ENCODE measurements around the gene RASGRP1.

RASGRP1 gene

GRCh38 chr15:38576261-38576660 lies 11.6 kb upstream of the RASGRP1 start:
- TF ChIP-seq CTCF (conservative IDR thresholded peaks at IDR 0.05; ENCODE audit: low read depth, low read length): no peak
- H3K4me3 ChIP-seq (ENCODE audit: low read length): no peak overlapping the region
- DNase-seq (ENCODE audit: low read depth): no peak

GRCh38 chr15:38565287-38565670 lies 665 bp upstream of the RASGRP1 start:
- peak overlapping the region; percentile 58 for H3K4me3 ChIP-seq (ENCODE audit: low read length)
- no peak for TF ChIP-seq CTCF (conservative IDR thresholded peaks at IDR 0.05; ENCODE audit: low read depth, low read length)
- no peak for DNase-seq (ENCODE audit: low read depth)

- no peak for DNase-seq (ENCODE audit: low read depth)
- peak; percentile 85 for TF ChIP-seq CTCF (conservative IDR thresholded peaks at IDR 0.05; ENCODE audit: low read depth, low read length)
- peak overlapping the region; percentile 59 for H3K4me3 ChIP-seq (ENCODE audit: low read length)
Measured at GRCh38 chr15:38563723-38564519, 693 bp downstream of the RASGRP1 start.

- no peak for DNase-seq (ENCODE audit: low read depth)
- no peak overlapping the region for H3K4me3 ChIP-seq (ENCODE audit: low read length)
- no peak for TF ChIP-seq CTCF (conservative IDR thresholded peaks at IDR 0.05; ENCODE audit: low read depth, low read length)
Measured at GRCh38 chr15:38562278-38562677, 2.3 kb downstream of the RASGRP1 start.

GRCh38 chr15:38560456-38560926 lies 4.1 kb downstream of the RASGRP1 start:
- no peak overlapping the region for H3K4me3 ChIP-seq (ENCODE audit: low read length)
- no peak for DNase-seq (ENCODE audit: low read depth)
- TF ChIP-seq CTCF (conservative IDR thresholded peaks at IDR 0.05; ENCODE audit: low read depth, low read length): no peak

GRCh38 chr15:38559636-38560307 lies 4.8 kb downstream of the RASGRP1 start:
- H3K4me3 ChIP-seq (ENCODE audit: low read length): no peak overlapping the region
- no peak for DNase-seq (ENCODE audit: low read depth)
- no peak for TF ChIP-seq CTCF (conservative IDR thresholded peaks at IDR 0.05; ENCODE audit: low read depth, low read length)

- H3K4me3 ChIP-seq (ENCODE audit: low read length): no peak overlapping the region
- TF ChIP-seq CTCF (conservative IDR thresholded peaks at IDR 0.05; ENCODE audit: low read depth, low read length): no peak
- DNase-seq (ENCODE audit: low read depth): no peak
Measured at GRCh38 chr15:38559131-38559530, 5.5 kb downstream of the RASGRP1 start.

Measured in retinal pigment epithelial cell (primary cell).